Panc1 (cell line): ENCODE measurements around the gene IER3IP1. TPM values are rescaled to one million over a fixed set of nuclear protein-coding genes. Genes with fewer than 3 reads are reported as not detected.

Experiments used
- ATAC-seq: fragments of 200-7000 bp; cut with Tn5 transposase; 2 replicates; pipeline ENCODE4 v1.9.1; 2020; ENCODE audit warnings: mild to moderate bottlenecking, moderate library complexity
- BruUV-seq: library from RNA; stranded (reverse); fragments of 400-500 nt; replicated peaks from 2 replicates; lab custom pipeline; 2021; lab: Mats Ljungman, UMichigan
- CTCF ChIA-PET: fragments of 300-600 bp; sonication (Branson Sonifier 250); formaldehyde crosslinking; loops from one replicate; lab custom pipeline; 2022; ENCODE audit warnings: antibody characterized with exemption; lab: Charles Lee
- POLR2A ChIA-PET: fragments of 300-600 bp; sonication (Branson Sonifier 250); formaldehyde crosslinking; loops from one replicate; lab custom pipeline; 2022; ENCODE audit warnings: antibody characterized with exemption; lab: Charles Lee
- DNase-seq: peaks from one replicate; pipeline ENCODE4 v3.0.0-alpha.2; 2010; ENCODE audit warnings: low read depth, low spot score
- H3K27ac ChIP-seq: 2 replicates; pipeline ENCODE4 v1.5.1; 2011; ENCODE audit warnings: mild to moderate bottlenecking, low read length, inconsistent platforms
- H3K27me3 ChIP-seq: fragments of 200-500 bp; sonication (Bioruptor generic); 2 replicates; pipeline ENCODE4 v1.6.0; 2014; ENCODE audit warnings: low read length, inconsistent platforms; ENCODE audit not compliant: control insufficient read depth, insufficient read depth
- H3K36me3 ChIP-seq: fragments of 200-500 bp; sonication (Bioruptor generic); 2 replicates; pipeline ENCODE4 v1.5.1; 2014; ENCODE audit warnings: inconsistent platforms, mild to moderate bottlenecking, low read length, moderate library complexity; ENCODE audit not compliant: control insufficient read depth, insufficient read depth
- H3K4me1 ChIP-seq: 2 replicates; pipeline ENCODE4 v1.5.1; 2011; ENCODE audit warnings: inconsistent platforms, mild to moderate bottlenecking, low read length, moderate library complexity; ENCODE audit not compliant: control insufficient read depth, insufficient read depth
- H3K4me3 ChIP-seq, 2 experiments: 2 replicates each; pipeline ENCODE4 v1.5.1; 2011 to 2012; ENCODE audit warnings: low read depth in 2 of 2, low read length in 2 of 2, mild to moderate bottlenecking in 2 of 2, inconsistent platforms in 1 of 2, moderate library complexity in 1 of 2
- H3K9me3 ChIP-seq: fragments of 200-500 bp; sonication (Bioruptor generic); 2 replicates; pipeline ENCODE4 v1.5.1; 2014; ENCODE audit warnings: low read depth, mild to moderate bottlenecking, inconsistent platforms, low read length, moderate library complexity; ENCODE audit not compliant: control insufficient read depth, insufficient read depth
- CTCF ChIP-seq: fragments of 450-650 bp; IDR thresholded peaks from 2 replicates; pipeline ENCODE4 v1.5.1; 2017; ENCODE audit warnings: mild to moderate bottlenecking
- POLR2AphosphoS5 ChIP-seq: IDR thresholded peaks from 2 replicates; pipeline ENCODE4 v1.6.1; 2012; ENCODE audit warnings: mild to moderate bottlenecking, low read depth, low read length, moderate library complexity
- REST ChIP-seq, 2 experiments: IDR thresholded peaks; 2 replicates each; pipeline ENCODE4 v1.6.1; 2011 to 2012; ENCODE audit warnings: low read depth in 2 of 2, control low read depth in 1 of 2, low read length in 1 of 2, mild to moderate bottlenecking in 1 of 2, moderate library complexity in 1 of 2; ENCODE audit not compliant: insufficient read depth in 1 of 2
- SIN3A ChIP-seq: IDR thresholded peaks from 2 replicates; pipeline ENCODE4 v1.6.1; 2012; ENCODE audit warnings: low read depth, mild to moderate bottlenecking, low read length, moderate library complexity, borderline replicate concordance; ENCODE audit not compliant: insufficient read depth
- TCF7L2 ChIP-seq: IDR thresholded peaks from 2 replicates; pipeline ENCODE4 v1.6.1; 2011; ENCODE audit warnings: mild to moderate bottlenecking, low read depth, low read length, inconsistent platforms
- in situ Hi-C: cut with HindIII; loops from 2 replicates; pipeline ENCODE4 v1.10.0; 2016; ENCODE audit warnings: low sequenced_read_pairs, low pct_unique_long_range_greater_than_20kb
- intact Hi-C: fragments of 100-400 bp; cut with micrococcal nuclease; formaldehyde crosslinking; loops from one replicate; pipeline ENCODE4 v1.10.0; 2022; ENCODE audit not compliant: unreplicated experiment
- total RNA-seq: library from RNA; stranded (reverse); gene quantifications from one replicate; pipeline ENCODE4 v1.2.1, GENCODE V29; 2021; ENCODE audit not compliant: unreplicated experiment

IER3IP1 gene
- total RNA-seq, 1 experiment from 2014 or later = 8.5 TPM

GRCh38 chr18:47109720-47110119 is 66.4 kb downstream of the IER3IP1 start:
- TF ChIP-seq TCF7L2 (no peak), POLR2AphosphoS5 (no peak), REST (IDR thresholded peaks at IDR 0.05; ENCODE audit: insufficient read depth in 1 of 2, low read depth in 2 of 2, low read length in 1 of 2) (no peak), CTCF (no peak), SIN3A (no peak)
- intact Hi-C loops (no loop called here), in situ Hi-C loops (no loop called here)
- ChIA-PET POLR2A (no interaction called here), CTCF (no interaction called here)
- no peak for ATAC-seq
- no peaks in the 10 kb centered on the region for H3K27me3 ChIP-seq
- H3K4me1 ChIP-seq = no peaks in the 10 kb centered on the region
- no peaks in the 10 kb centered on the region; the same call in none of the 2 replicates for H3K36me3 ChIP-seq
- DNase-seq = no peak
- no TSS peak for BruUV-seq
- H3K4me3 ChIP-seq = no peak overlapping the region
- H3K9me3 ChIP-seq = no peaks in the 10 kb centered on the region
- H3K27ac ChIP-seq = no peak overlapping the region

GRCh38 chr18:47108998-47109405 is 67.2 kb downstream of the IER3IP1 start:
- ATAC-seq = no peak
- Histone ChIP-seq H3K9me3 (no peaks in the 10 kb centered on the region), H3K36me3 (no peaks in the 10 kb centered on the region; the same call in none of the 2 replicates), H3K27ac (no peak overlapping the region), H3K4me1 (no peaks in the 10 kb centered on the region), H3K4me3 (no peak overlapping the region), H3K27me3 (no peaks in the 10 kb centered on the region)
- no TSS peak for BruUV-seq
- CTCF ChIA-PET = no interaction called here
- no peak for TF ChIP-seq POLR2AphosphoS5
- TF ChIP-seq REST (IDR thresholded peaks at IDR 0.05; ENCODE audit: insufficient read depth in 1 of 2, low read depth in 2 of 2, low read length in 1 of 2) = no peak
- no peak for TF ChIP-seq CTCF
- TF ChIP-seq SIN3A = no peak
- TF ChIP-seq TCF7L2 = no peak
- in situ Hi-C loops = no loop called here
- POLR2A ChIA-PET = no interaction called here
- intact Hi-C loops = no loop called here
- DNase-seq = no peak
